HG02884 (cell line): ENCODE results near the gene TIMM29.

Experiments
- ATAC-seq: cut with Tn5 transposase; IDR thresholded peaks from one replicate; pipeline ENCODE4 v1.9.1; 2021; ENCODE audit warnings: mild to moderate bottlenecking, moderate library complexity; ENCODE audit not compliant: unreplicated experiment

The TIMM29 gene

DNA sequence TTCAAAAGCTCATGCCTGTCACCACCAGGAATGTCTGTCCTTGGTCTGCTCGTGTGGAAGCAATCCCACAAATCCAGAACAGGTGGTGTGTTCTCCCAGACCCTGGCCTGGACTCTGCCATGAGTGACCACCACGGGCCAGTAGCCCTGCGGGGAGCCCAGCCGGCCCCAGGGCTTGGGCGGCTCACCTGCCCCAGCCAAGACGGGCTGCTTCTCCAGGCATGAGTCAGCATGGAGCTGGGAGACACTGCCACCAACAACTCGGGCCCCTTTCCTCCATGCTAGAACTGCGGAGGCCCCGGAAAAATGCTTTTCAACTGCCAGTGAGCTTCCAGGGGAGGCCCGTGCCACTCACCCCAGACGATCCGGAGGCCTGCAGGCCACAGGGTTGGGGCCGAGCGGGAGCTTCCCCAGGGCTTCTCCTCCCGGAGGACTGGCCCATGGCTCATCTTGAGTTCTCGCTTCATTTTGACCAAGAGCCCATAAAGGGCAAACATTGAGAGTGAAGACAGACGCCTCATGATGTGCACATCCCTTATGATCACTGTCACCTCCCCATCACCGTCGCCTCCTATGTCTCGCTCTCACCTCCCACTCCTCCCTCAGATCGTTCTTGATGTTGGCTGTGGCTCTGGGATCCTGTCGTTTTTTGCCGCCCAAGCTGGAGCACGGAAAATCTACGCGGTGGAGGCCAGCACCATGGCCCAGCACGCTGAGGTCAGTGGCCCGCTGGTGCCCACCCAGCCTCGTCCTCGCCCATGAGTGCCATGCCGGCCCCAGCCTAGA lies 16.8 kb upstream of the TIMM29 start:
- ATAC-seq = no peak

GRCh38 chr19:10912619-10913018 lies 16.0 kb upstream of the TIMM29 start:
- no peak for ATAC-seq

GRCh38 chr19:10913716-10914340 lies 14.8 kb upstream of the TIMM29 start:
- ATAC-seq = no peak

DNA sequence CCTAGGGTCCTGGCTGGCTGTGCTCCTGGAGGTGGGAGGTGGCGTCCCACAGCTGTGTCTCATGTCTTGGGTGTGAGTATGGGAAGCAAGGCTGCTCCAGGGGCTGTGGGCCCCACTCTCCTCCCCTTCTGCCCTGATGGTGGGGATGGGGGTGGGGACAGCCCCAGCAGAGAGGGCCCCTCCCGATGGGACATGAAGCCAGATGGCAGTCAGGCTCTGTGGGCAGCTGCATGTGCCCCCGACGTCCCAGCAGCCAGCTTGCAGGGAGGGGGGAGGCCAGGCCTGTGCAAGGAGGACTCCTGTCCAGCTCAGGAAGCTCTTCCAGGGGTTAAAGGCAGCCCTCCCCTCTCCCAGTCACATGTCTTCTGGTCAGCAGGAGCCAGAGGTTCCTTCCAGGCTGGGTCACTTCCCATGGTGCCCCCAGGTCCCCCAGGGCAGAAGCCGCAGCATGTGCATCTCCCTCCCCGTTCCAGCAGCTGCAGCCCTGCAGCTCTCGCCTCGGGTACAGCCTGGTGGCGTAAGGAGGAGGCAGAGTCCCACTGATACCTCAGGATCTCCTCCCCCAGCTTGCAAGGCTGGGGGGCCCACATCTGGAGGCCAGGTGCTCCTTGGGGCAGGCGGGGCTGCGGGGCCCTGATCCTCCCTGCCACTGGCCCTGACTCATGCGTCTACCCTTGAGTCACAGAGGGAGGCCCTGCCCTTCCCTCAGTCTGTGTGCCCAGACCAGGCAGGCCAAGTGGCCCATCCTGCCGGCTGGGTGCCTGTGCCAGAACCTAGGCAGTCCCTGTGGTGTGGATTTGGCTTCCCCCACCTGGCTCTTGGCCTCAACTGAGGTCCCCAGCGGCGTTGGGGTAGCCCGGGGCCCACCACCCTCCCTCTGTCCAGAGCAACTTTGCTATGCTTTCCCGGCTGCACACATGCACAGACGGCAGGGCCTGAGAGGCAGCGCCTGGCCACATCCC lies 13.2 kb upstream of the TIMM29 start:
- ATAC-seq = no peak

GRCh38 chr19:10916602-10917001 lies 12.0 kb upstream of the TIMM29 start:
- ATAC-seq = no peak

- ATAC-seq = no peak
Observed at GRCh38 chr19:10918359-10918758, 10.3 kb upstream of the TIMM29 start.

- ATAC-seq = no peak
Observed at GRCh38 chr19:10919352-10920287, 9.0 kb upstream of the TIMM29 start.

GRCh38 chr19:10920288-10920655 lies 8.3 kb upstream of the TIMM29 start:
- ATAC-seq = no peak

- no peak for ATAC-seq
Observed at GRCh38 chr19:10920781-10921180, 7.8 kb upstream of the TIMM29 start.

DNA sequence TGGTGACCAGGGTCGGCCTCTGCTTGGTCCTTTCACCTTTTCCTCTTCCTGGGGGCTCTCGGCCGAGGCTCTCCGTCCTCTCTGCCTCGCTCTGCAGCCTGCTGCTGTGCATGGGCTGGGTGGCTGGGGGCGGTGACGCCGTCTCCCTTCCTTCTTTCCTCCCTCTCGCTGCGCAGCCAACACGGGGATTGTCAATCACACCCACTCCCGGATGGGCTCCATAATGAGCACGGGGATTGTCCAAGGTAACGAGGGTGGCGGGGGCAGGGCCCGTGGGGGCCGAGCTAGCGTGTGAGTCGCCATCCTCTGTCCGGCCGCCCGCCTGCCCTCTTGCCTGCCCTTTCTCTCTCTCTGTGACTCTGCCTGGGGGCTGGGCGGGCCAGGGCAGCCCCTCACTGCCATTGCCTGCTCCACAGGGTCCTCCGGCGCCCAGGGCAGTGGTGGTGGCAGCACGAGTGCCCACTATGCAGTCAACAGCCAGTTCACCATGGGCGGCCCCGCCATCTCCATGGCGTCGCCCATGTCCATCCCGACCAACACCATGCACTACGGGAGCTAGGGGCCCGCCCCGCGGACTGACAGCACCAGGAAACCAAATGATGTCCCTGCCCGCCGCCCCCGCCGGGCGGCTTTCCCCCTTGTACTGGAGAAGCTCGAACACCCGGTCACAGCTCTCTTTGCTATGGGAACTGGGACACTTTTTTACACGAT lies 7.3 kb upstream of the TIMM29 start:
- no peak for ATAC-seq

DNA sequence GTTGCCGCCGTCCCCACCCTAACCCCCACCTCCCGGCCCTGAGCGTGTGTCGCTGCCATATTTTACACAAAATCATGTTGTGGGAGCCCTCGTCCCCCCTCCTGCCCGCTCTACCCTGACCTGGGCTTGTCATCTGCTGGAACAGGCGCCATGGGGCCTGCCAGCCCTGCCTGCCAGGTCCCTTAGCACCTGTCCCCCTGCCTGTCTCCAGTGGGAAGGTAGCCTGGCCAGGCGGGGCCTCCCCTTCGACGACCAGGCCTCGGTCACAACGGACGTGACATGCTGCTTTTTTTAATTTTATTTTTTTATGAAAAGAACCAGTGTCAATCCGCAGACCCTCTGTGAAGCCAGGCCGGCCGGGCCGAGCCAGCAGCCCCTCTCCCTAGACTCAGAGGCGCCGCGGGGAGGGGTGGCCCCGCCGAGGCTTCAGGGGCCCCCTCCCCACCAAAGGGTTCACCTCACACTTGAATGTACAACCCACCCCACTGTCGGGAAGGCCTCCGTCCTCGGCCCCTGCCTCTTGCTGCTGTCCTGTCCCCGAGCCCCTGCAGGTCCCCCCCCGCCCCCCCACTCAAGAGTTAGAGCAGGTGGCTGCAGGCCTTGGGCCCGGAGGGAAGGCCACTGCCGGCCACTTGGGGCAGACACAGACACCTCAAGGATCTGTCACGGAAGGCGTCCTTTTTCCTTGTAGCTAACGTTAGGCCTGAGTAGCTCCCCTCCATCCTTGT lies 6.5 kb upstream of the TIMM29 start:
- ATAC-seq = no peak

DNA sequence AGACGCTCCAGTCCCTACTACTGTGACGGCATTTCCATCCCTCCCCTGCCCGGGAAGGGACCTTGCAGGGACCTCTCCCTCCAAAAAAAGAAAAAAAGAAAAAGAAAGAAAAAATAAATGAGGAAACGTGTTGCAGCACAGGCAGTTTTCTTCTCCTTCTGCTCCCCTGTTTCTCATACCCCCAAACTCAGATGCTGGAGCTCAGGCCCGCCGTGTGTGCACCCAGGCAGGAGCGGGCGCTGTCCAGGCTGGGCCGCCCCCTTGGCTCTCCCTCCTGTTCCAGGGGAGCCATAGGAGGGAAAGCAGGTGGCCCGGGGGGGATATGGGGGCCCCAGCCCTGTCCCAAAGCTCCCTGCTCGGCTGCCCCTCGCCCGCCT lies 6.0 kb upstream of the TIMM29 start:
- ATAC-seq = no peak

GRCh38 chr19:10923260-10924112 lies 5.1 kb upstream of the TIMM29 start:
- ATAC-seq = no peak

DNA sequence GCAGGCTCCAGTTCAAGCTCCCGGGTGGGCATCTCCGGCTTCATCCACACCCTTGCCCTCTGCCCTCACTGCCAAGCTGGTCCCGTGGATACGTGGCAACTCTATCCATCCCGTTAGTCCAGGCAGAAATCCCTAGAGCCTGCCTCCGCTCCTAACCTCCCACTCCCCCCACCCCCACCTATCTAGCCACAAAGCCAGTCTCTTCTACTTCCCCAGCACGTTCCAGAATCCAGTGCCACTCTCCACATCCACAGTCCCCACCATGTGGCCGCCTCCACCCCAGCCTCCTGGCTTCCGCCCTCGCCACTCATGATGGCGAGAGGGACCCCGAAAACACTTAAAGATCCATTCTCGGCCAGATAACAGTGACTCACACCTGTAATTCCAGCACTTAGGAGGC lies 4.0 kb upstream of the TIMM29 start:
- no peak for ATAC-seq

DNA sequence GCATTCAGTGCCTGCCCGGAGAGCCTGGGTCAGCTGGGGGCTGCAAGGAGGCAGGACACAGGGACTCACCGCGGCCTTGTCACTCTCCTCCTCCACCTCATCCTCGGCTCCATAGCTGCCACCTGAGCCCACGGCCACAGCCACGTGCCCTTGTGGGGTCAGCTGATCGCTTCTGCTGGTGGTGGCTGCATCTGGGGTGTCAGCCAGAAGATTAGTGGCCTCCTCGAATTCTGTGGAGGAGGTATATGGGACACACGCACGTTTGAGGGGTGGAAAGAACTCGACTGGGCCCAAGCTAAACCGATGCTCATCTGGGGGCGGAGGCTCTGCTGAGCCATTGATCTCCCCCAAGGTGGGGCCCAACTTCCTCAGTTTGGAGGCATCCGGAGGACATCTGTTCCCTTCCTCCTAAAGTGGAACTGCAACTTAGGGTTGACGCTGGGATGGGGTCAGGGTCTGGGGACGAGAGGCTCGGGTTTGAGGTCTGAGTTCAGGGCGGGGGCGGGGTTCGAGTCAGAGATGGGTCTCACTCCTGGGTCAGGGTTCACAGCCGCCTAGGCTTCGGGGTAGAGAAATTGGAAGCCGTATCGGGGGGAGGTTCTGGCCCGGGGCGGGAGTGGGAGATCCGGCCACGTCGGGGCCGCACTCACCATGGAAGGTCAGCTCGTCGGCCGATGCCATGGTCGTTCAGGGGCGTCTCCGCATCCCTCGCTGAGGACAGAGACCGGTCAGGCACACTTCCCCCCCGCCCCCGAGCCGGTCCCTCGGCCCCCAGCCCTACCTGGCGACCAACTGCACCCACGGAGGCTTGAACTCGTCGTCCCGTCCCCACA lies 665 bp upstream of the TIMM29 start:
- ATAC-seq = no peak

DNA sequence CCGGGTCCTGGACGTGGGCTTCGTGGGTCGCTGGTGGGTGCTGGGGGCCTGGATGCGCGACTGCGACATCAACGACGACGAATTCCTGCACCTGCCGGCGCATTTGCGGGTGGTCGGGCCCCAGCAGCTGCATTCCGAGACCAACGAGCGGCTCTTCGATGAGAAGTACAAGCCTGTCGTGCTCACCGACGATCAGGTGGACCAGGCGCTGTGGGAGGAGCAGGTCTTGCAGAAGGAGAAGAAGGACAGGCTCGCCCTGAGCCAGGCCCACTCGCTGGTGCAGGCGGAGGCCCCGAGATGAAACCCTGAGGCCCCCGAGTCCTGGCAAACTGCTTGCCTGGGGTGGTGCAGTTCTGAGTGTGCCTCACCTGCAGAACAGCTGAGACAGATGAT lies 787 bp downstream of the TIMM29 start:
- no peak for ATAC-seq

DNA sequence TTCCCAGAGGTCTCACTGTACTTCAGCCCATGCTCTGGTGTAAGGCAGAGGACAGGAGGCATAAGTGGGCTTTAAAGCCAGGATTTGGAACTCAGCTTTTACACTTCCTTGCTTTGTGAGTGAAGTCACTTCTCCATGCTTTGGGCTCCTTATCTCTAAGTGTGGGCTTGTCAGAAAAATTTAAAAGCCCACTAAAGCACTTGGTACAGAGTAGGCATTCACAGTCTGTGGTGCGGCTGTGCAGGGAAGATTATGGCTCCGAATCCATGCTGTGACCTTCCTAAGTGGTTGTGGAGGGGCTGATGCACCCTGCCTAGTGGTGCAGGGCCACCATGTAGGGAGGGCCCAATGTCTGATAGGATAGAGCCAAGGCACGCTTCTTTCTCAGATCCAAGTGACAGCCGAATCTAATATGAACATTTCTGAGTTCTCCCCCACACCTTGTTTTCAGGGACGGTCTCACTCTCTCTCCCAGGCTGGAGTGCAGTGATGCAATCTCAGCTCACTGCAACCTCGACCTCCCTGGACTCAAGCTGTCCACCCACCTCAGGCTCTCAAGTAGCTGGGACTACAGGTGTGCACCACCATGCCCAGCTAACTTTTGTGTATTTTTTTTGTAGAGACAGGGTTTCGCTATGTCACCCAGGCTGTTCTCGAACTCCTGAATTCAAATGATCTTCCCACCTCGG lies 6.9 kb downstream of the TIMM29 start:
- no peak for ATAC-seq
